T-helper 22 cell (primary cell): ENCODE results near the gene IQCF2.
"Not testable (repeated sequence)": the region's sequence is repeated elsewhere in the genome, so short reads cannot be mapped to it uniquely, and the experiment has no call there.

Experiments used
- DNase-seq: peaks from one replicate; pipeline ENCODE4 v3.0.0-alpha.2; 2020; ENCODE audit warnings: low read depth

The IQCF2 gene

GRCh38 chr3:51860703-51861665, at the start of gene IQCF2:
Gene IQCF2 (plus strand): TSS chr3:51861615. CDS start chr3:51861667, 52 bp downstream.
- no peak for DNase-seq

- no peak for DNase-seq
Measured at GRCh38 chr3:51813539-51813938, 47.9 kb upstream of the IQCF2 start.

- DNase-seq, result no peak
Measured at GRCh38 chr3:51814034-51814433, 47.4 kb upstream of the IQCF2 start.

GRCh38 chr3:51815614-51816013, 45.8 kb upstream of the IQCF2 start:
- DNase-seq, result no peak

GRCh38 chr3:51816723-51817122, 44.7 kb upstream of the IQCF2 start:
- no peak for DNase-seq

- DNase-seq, result no peak
Measured at GRCh38 chr3:51817375-51817774, 44.0 kb upstream of the IQCF2 start.

GRCh38 chr3:51819151-51819550, 42.3 kb upstream of the IQCF2 start:
- DNase-seq, result no peak

- no peak for DNase-seq
Measured at GRCh38 chr3:51819709-51820406, 41.6 kb upstream of the IQCF2 start.

- no peak for DNase-seq
Measured at GRCh38 chr3:51828297-51828696, 33.1 kb upstream of the IQCF2 start.

GRCh38 chr3:51830345-51830744, 31.1 kb upstream of the IQCF2 start:
- no peak for DNase-seq

- no peak for DNase-seq
Measured at GRCh38 chr3:51830836-51831385, 30.5 kb upstream of the IQCF2 start.

- no peak for DNase-seq
Measured at GRCh38 chr3:51836606-51837005, 24.8 kb upstream of the IQCF2 start.

- no peak for DNase-seq
Measured at GRCh38 chr3:51845129-51845528, 16.3 kb upstream of the IQCF2 start.

GRCh38 chr3:51855411-51855810, 6.0 kb upstream of the IQCF2 start:
- DNase-seq, result not testable (repeated sequence)

- DNase-seq, result no peak
Measured at GRCh38 chr3:51862886-51863285, 1.5 kb downstream of the IQCF2 start.

GRCh38 chr3:51868896-51869295, 7.5 kb downstream of the IQCF2 start:
- not testable (repeated sequence) for DNase-seq

- DNase-seq, result no peak
Measured at GRCh38 chr3:51869304-51869703, 7.9 kb downstream of the IQCF2 start.

GRCh38 chr3:51873253-51873766, 11.9 kb downstream of the IQCF2 start:
- no peak for DNase-seq

- no peak for DNase-seq
Measured at GRCh38 chr3:51873876-51874275, 12.5 kb downstream of the IQCF2 start.

- DNase-seq, result no peak
Measured at GRCh38 chr3:51874411-51874810, 13.0 kb downstream of the IQCF2 start.

GRCh38 chr3:51874889-51875288, 13.5 kb downstream of the IQCF2 start:
- DNase-seq, result no peak

GRCh38 chr3:51875501-51875900, 14.1 kb downstream of the IQCF2 start, which contains the start of gene IQCF5:
Gene IQCF5 (minus strand): TSS chr3:51875601. CDS start chr3:51875531, 70 bp downstream.
- DNase-seq, result no peak
